HEK293 (cell line): Measurements from ENCODE around the gene CCL24.

Experiments used
- CTCF ChIP-seq: fragments of 450-650 bp; formaldehyde crosslinking; IDR thresholded peaks from 2 replicates; pipeline ENCODE4 v1.5.1; 2016; ENCODE audit warnings: missing biosample characterization, missing genetic modification characterization
- PBX3 ChIP-seq: sonication (generic); formaldehyde crosslinking; IDR thresholded peaks from 2 replicates; pipeline ENCODE4 v1.8.1; 2022; ENCODE audit warnings: mild to moderate bottlenecking, moderate library complexity, missing genetic modification reagents
- REST ChIP-seq: fragments of 450-650 bp; formaldehyde crosslinking; IDR thresholded peaks from 2 replicates; pipeline ENCODE4 v1.5.1; 2016; ENCODE audit warnings: missing biosample characterization, missing genetic modification characterization
- ZBTB26 ChIP-seq: fragments of 450-650 bp; formaldehyde crosslinking; optimal IDR thresholded peaks from 2 replicates; pipeline ENCODE3; 2016; ENCODE audit warnings: missing biosample characterization, mild to moderate bottlenecking, missing genetic modification characterization
- ZBTB7A ChIP-seq: fragments of 450-650 bp; formaldehyde crosslinking; IDR thresholded peaks from 2 replicates; pipeline ENCODE4 v1.5.1; 2016; ENCODE audit warnings: low read depth, missing biosample characterization, missing genetic modification characterization
- ZNF26 ChIP-seq: fragments of 450-650 bp; formaldehyde crosslinking; IDR thresholded peaks from 2 replicates; pipeline ENCODE4 v1.5.1; 2016; ENCODE audit warnings: missing biosample characterization, missing genetic modification characterization
- ZNF341 ChIP-seq: fragments of 450-650 bp; formaldehyde crosslinking; IDR thresholded peaks from 2 replicates; pipeline ENCODE4; 2016; ENCODE audit warnings: low read depth, missing biosample characterization, missing genetic modification characterization
- ZNF350 ChIP-seq: fragments of 450-650 bp; formaldehyde crosslinking; IDR thresholded peaks from 2 replicates; pipeline ENCODE4 v1.5.0; 2017; ENCODE audit warnings: missing biosample characterization, mild to moderate bottlenecking, missing genetic modification characterization
- ZNF423 ChIP-seq: fragments of 450-650 bp; formaldehyde crosslinking; IDR thresholded peaks from 2 replicates; pipeline ENCODE4 v1.5.1; 2016; ENCODE audit warnings: missing biosample characterization, missing genetic modification characterization
- ZNF501 ChIP-seq: fragments of 450-650 bp; formaldehyde crosslinking; IDR thresholded peaks from 2 replicates; pipeline ENCODE4 v1.5.1; 2016; ENCODE audit warnings: missing biosample characterization, missing genetic modification characterization
- ZNF677 ChIP-seq: fragments of 450-650 bp; IDR thresholded peaks from 2 replicates; pipeline ENCODE4 v1.5.0; 2018; ENCODE audit warnings: missing biosample characterization, mild to moderate bottlenecking, missing genetic modification characterization, moderate library complexity
- ZSCAN30 ChIP-seq: fragments of 450-650 bp; IDR thresholded peaks from 2 replicates; pipeline ENCODE4 v1.5.1; 2018; ENCODE audit warnings: missing biosample characterization, mild to moderate bottlenecking, missing genetic modification characterization, moderate library complexity

GRCh38 chr7:75843613-75844116, 30.1 kb upstream of the CCL24 start:
- no peak for TF ChIP-seq ZNF350 (tag by site-specific recombination)
- TF ChIP-seq REST (tag by site-specific recombination), result no peak
- no peak for TF ChIP-seq ZNF423 (tag by site-specific recombination)
- no peak for TF ChIP-seq ZBTB26 (tag by site-specific recombination)
- no peak for TF ChIP-seq CTCF
- TF ChIP-seq ZNF501 (tag by site-specific recombination), result no peak
- TF ChIP-seq ZNF677 (tag by site-specific recombination), result no peak
- no peak for TF ChIP-seq PBX3 (CRISPR knock-in tag)
- no peak for TF ChIP-seq ZNF26 (tag by site-specific recombination)
- no peak for TF ChIP-seq ZNF341 (tag by site-specific recombination)
- TF ChIP-seq ZSCAN30 (tag by site-specific recombination), result no peak
- TF ChIP-seq ZBTB7A (tag by site-specific recombination), result no peak
